Suprapubic skin (tissue), 4 donors: ENCODE measurements around the gene TCP1.

Experiments
- EP300 ChIP-seq: sonication (generic); formaldehyde crosslinking; IDR thresholded peaks from one replicate; pipeline ENCODE4 v1.6.1; 2017; ENCODE audit warnings: antibody characterized with exemption
- POLR2A ChIP-seq, 2 donors: fragments of 450-650 bp; IDR thresholded peaks; one replicate each; pipeline ENCODE4 v1.6.1; 2017; ENCODE audit warnings: antibody characterized with exemption in 2 of 2, mild to moderate bottlenecking in 2 of 2, moderate library complexity in 2 of 2
- POLR2AphosphoS5 ChIP-seq, 3 donors: sonication (generic); formaldehyde crosslinking; IDR thresholded peaks; one replicate each; pipeline ENCODE4 v1.6.1; 2017; ENCODE audit warnings: antibody characterized with exemption in 3 of 3
- TF ChIP-seq, protein P1 (sequence below), 2 donors: fragments of 200-600 bp in 1 of 2; fragments of 450-650 bp in 1 of 2; sonication (generic) in 1 of 2; IDR thresholded peaks; one replicate each; pipeline ENCODE4 v1.5.1; 2016 to 2019; ENCODE audit warnings: antibody characterized with exemption in 2 of 2, mild to moderate bottlenecking in 1 of 2, moderate library complexity in 1 of 2

DNA sequence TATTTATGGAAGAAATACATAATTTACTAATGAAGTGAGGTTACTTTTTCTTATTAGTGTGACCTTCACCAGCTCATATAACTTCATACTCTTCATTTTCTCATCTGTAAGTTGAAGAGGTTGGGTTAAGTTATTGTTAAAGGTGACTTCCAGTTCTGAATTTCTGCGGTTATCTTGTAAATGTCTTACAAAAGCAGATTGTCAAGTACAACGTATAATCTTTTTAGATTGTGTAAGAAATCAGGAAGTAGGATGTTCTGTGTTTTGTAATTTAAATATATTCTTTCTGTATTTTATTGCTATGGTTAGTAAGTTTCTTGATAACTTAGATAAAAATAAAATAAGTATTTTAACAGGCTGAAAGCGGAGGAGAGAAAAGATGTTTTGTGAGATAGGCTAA, 50.1 kb downstream of the TCP1 start:
- TF ChIP-seq, protein P1, sequence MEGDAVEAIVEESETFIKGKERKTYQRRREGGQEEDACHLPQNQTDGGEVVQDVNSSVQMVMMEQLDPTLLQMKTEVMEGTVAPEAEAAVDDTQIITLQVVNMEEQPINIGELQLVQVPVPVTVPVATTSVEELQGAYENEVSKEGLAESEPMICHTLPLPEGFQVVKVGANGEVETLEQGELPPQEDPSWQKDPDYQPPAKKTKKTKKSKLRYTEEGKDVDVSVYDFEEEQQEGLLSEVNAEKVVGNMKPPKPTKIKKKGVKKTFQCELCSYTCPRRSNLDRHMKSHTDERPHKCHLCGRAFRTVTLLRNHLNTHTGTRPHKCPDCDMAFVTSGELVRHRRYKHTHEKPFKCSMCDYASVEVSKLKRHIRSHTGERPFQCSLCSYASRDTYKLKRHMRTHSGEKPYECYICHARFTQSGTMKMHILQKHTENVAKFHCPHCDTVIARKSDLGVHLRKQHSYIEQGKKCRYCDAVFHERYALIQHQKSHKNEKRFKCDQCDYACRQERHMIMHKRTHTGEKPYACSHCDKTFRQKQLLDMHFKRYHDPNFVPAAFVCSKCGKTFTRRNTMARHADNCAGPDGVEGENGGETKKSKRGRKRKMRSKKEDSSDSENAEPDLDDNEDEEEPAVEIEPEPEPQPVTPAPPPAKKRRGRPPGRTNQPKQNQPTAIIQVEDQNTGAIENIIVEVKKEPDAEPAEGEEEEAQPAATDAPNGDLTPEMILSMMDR (IDR thresholded peaks at IDR 0.05): no peak
- TF ChIP-seq POLR2A (IDR thresholded peaks at IDR 0.05) (no peak), POLR2AphosphoS5 (IDR thresholded peaks at IDR 0.05) (no peak), EP300 (no peak)
